Keratinocyte (primary cell): Measurements from ENCODE around the gene RNU7-1. TPM values are rescaled to one million over a fixed set of nuclear protein-coding genes. Genes with fewer than 3 reads are reported as not detected.

Source experiments
- DNase-seq: peaks from one replicate; pipeline ENCODE4 v3.0.0-alpha.2; 2011; ENCODE audit warnings: low read depth, missing footprints, low spot score
- FAIRE-seq: peaks from 2 replicates; lab custom pipeline; 2011; peaks lifted over from hg19 to GRCh38; lab: Jason Lieb, UNC
- H2AFZ ChIP-seq: 2 replicates; pipeline ENCODE4 v1.6.0; 2012; ENCODE audit warnings: low read length, control low read depth, inconsistent platforms; ENCODE audit not compliant: control insufficient read depth
- H3K27ac ChIP-seq: 2 replicates; pipeline ENCODE4 v1.5.1; 2011; ENCODE audit warnings: low read length; ENCODE audit not compliant: control insufficient read depth, insufficient read depth
- H3K27me3 ChIP-seq: 3 replicates; pipeline ENCODE4 v1.6.0; 2011; ENCODE audit warnings: low read length; ENCODE audit not compliant: control insufficient read depth, insufficient read depth; ENCODE audit errors: extremely low read depth
- H3K36me3 ChIP-seq, 2 experiments: 2 replicates in 1 of 2; 3 replicates in 1 of 2; pipeline ENCODE4 v1.5.1; 2011; ENCODE audit warnings: low read length in 2 of 2, mild to moderate bottlenecking in 1 of 2; ENCODE audit not compliant: control insufficient read depth in 2 of 2, insufficient read depth in 2 of 2; ENCODE audit errors: extremely low read depth in 1 of 2
- H3K4me1 ChIP-seq: 3 replicates; pipeline ENCODE4 v1.5.1; 2011; ENCODE audit warnings: low read length; ENCODE audit not compliant: control insufficient read depth, insufficient read depth; ENCODE audit errors: extremely low read depth
- H3K4me2 ChIP-seq: 3 replicates; pipeline ENCODE4 v1.6.0; 2011; ENCODE audit warnings: low read depth, low read length; ENCODE audit not compliant: control insufficient read depth, insufficient read depth; ENCODE audit errors: extremely low read depth
- H3K4me3 ChIP-seq, 3 experiments: fragments of 200-600 bp in 1 of 3; sonication (generic) in 1 of 3; 2 replicates in 2 of 3; 3 replicates in 1 of 3; pipeline ENCODE4 v1.5.1; 2011 to 2016; ENCODE audit warnings: low read length in 3 of 3, mild to moderate bottlenecking in 3 of 3, control low read depth in 2 of 3, inconsistent platforms in 1 of 3, low read depth in 1 of 3, mixed read lengths in 1 of 3, mixed run types in 1 of 3, moderate library complexity in 1 of 3; ENCODE audit not compliant: control insufficient read depth in 2 of 3, insufficient read depth in 2 of 3; ENCODE audit errors: extremely low read depth in 1 of 3
- H3K79me2 ChIP-seq: 2 replicates; pipeline ENCODE4 v1.6.0; 2012; ENCODE audit warnings: low read length; ENCODE audit not compliant: control insufficient read depth, insufficient read depth
- H3K9ac ChIP-seq: 3 replicates; pipeline ENCODE4 v1.6.0; 2011; ENCODE audit warnings: low read length; ENCODE audit not compliant: control insufficient read depth, insufficient read depth; ENCODE audit errors: extremely low read depth
- H3K9me1 ChIP-seq: 3 replicates; pipeline ENCODE4 v1.6.0; 2011; ENCODE audit warnings: low read length; ENCODE audit not compliant: control insufficient read depth, insufficient read depth; ENCODE audit errors: extremely low read depth
- H3K9me3 ChIP-seq: 2 replicates; pipeline ENCODE4 v1.5.1; 2012; ENCODE audit warnings: low read depth, low read length; ENCODE audit not compliant: control insufficient read depth
- H4K20me1 ChIP-seq: 3 replicates; pipeline ENCODE4 v1.6.0; 2011; ENCODE audit warnings: low read length; ENCODE audit not compliant: control insufficient read depth, insufficient read depth; ENCODE audit errors: extremely low read depth
- EZH2 ChIP-seq: IDR thresholded peaks from one replicate; pipeline ENCODE4 v1.6.1; 2012; ENCODE audit warnings: inconsistent platforms, mild to moderate bottlenecking, low read length, moderate library complexity
- dilution Hi-C: fragments of 300-500 bp; cut with MboI; formaldehyde crosslinking; loops from one replicate; pipeline ENCODE4 v1.7.0; 2020; ENCODE audit warnings: low sequenced_read_pairs; ENCODE audit not compliant: extremely low pct_ligation_motif_present
- polyA plus RNA-seq, 5 experiments: library from polyadenylated mRNA; depleted of rRNA in 3 of 5; stranded (reverse) in 3 of 5; stranded (forward) in 1 of 5; unstranded in 1 of 5; fragments of >200 nt; gene quantifications; 1 replicate in 1 of 5; 2 replicates in 3 of 5; 3 replicates in 1 of 5; pipeline versions ENCODE4 v1.2.1 to v1.2.3, GENCODE V29; 2011 to 2012; ENCODE audit warnings: missing spikeins in 2 of 5, low read depth in 1 of 5, low replicate concordance in 1 of 5
- TF ChIP-seq, protein P1 (sequence below), 3 experiments: IDR thresholded peaks in 1 of 3; conservative IDR thresholded peaks in 1 of 3; optimal IDR thresholded peaks in 1 of 3; 2 replicates in 2 of 3; 3 replicates in 1 of 3; pipeline versions ENCODE3 to v1.5.1; 2011; ENCODE audit warnings: low read length in 3 of 3, mild to moderate bottlenecking in 3 of 3, moderate library complexity in 2 of 3, control low read depth in 1 of 3, inconsistent platforms in 1 of 3; ENCODE audit not compliant: insufficient read depth in 2 of 3; ENCODE audit errors: extremely low read depth in 1 of 3

RNU7-1 gene
- polyA plus RNA-seq, 1 donor (not counting 4 experiments of a cell fraction or from before 2014, with no cell fraction given) = not detected

DNA sequence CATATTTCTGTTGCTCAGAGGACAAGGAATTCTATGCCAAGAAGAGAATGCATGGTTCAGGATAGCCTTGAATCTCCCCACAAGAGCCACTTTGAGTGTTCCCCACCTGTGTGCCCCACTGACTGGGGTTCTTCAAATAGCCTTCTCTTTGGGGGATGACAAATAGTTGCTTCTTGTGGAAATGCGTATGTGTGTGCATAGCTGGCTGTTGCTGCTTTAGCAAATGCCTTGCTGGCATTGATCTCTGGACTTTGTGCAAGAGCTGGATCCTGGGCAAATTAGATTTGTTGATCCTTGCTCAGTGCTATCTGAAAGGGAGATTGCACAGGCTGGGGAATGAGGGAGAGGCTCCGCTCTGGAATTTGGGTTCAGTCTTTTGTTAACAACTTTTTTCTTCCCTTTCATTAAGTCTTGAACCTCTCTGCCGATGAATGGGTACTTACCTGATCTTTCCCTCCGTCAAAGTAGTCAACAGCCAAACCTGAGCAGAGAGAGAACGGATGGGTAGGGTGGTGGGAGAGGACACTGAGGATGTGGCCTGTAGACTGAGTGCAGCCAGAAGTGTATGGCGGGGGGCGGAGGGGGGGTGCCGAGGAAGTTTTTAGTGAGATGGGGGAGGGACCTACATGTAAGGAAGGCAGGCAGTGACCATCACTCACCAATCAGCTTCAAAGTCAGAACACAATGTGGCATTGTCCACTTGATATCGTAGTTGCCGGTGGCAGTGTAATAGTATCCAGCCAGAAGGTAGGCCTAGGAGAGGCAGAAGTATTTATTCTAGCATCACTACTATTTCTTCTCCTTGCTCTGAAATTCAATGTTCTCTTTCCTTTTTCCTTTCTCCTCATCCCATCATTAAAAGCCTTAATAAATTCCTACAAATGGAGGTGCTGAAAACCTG, 37.8 kb downstream of the RNU7-1 start:
- peaks cover 3% of the 10 kb centered on the region for H4K20me1 ChIP-seq
- dilution Hi-C loops = no loop called here
- no peak overlapping the region for H3K4me3 ChIP-seq
- peaks cover 15 to 43% of the 10 kb centered on the region in 2 experiments for H3K36me3 ChIP-seq
- no peak overlapping the region for H3K4me2 ChIP-seq
- DNase-seq (no peak), FAIRE-seq (no peak)
- H3K27me3 ChIP-seq = no peaks in the 10 kb centered on the region
- no peak overlapping the region for H3K27ac ChIP-seq
- no peak overlapping the region for H3K9ac ChIP-seq
- H3K4me1 ChIP-seq = peaks cover 21% of the 10 kb centered on the region
- no peaks in the 10 kb centered on the region for H3K9me1 ChIP-seq
- H3K9me3 ChIP-seq = no peaks in the 10 kb centered on the region
- H2AFZ ChIP-seq = no peak overlapping the region
- H3K79me2 ChIP-seq = no peaks in the 10 kb centered on the region
- no peak for TF ChIP-seq EZH2
- TF ChIP-seq, protein P1, sequence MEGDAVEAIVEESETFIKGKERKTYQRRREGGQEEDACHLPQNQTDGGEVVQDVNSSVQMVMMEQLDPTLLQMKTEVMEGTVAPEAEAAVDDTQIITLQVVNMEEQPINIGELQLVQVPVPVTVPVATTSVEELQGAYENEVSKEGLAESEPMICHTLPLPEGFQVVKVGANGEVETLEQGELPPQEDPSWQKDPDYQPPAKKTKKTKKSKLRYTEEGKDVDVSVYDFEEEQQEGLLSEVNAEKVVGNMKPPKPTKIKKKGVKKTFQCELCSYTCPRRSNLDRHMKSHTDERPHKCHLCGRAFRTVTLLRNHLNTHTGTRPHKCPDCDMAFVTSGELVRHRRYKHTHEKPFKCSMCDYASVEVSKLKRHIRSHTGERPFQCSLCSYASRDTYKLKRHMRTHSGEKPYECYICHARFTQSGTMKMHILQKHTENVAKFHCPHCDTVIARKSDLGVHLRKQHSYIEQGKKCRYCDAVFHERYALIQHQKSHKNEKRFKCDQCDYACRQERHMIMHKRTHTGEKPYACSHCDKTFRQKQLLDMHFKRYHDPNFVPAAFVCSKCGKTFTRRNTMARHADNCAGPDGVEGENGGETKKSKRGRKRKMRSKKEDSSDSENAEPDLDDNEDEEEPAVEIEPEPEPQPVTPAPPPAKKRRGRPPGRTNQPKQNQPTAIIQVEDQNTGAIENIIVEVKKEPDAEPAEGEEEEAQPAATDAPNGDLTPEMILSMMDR (optimal IDR thresholded peaks at IDR 0.05 in 1 of 3, IDR thresholded peaks at IDR 0.05 in 1 of 3, conservative IDR thresholded peaks at IDR 0.05 in 1 of 3; ENCODE audit: extremely low read depth in 1 of 3, insufficient read depth in 2 of 3, low read length in 3 of 3) = no peak

DNA sequence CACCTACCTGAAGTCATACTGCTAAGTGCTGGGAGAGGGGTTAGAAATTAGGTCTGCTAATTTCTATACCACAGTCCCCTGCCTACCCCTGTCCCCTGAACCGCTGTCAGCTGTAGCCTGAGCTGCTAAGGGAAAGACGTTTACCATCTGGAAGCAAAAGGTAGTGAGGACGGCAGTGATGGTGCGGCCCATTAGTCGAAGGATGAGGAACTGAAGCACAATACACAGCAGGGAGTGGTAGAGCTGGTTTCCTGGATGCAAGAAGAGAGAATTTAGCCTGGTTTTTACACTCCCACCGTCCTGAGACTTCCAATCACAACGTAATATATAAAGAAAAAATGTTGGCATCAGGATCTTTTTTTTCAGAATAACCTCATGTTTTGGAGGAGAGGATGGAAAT, 38.9 kb downstream of the RNU7-1 start:
- FAIRE-seq = no peak
- no peak for TF ChIP-seq EZH2
- Histone ChIP-seq H3K9me1 (no peaks in the 10 kb centered on the region), H3K4me2 (no peak overlapping the region), H3K9me3 (no peaks in the 10 kb centered on the region), H2AFZ (no peak overlapping the region), H3K27me3 (no peaks in the 10 kb centered on the region), H3K9ac (no peak overlapping the region), H3K36me3 (peaks cover 11 to 31% of the 10 kb centered on the region in 2 experiments), H4K20me1 (peaks cover 3% of the 10 kb centered on the region), H3K27ac (no peak overlapping the region), H3K4me3 (no peak overlapping the region), H3K79me2 (no peaks in the 10 kb centered on the region), H3K4me1 (peaks cover 21% of the 10 kb centered on the region)
- DNase-seq = no peak
- dilution Hi-C loops = no loop called here
